Activated effector memory CD4-positive, alpha-beta T cell treated with Interleukin-2 at 50 U/mL for 16 hours (primary cell): Measurements from ENCODE around the gene FAM200A.
A peak's percentile ranks its signal among the peaks of the same experiment; 100 is the strongest.
"Not testable (repeated sequence)": the region's sequence is repeated elsewhere in the genome, so short reads cannot be mapped to it uniquely, and the experiment has no call there.

Experiments
- DNase-seq: peaks from one replicate; pipeline ENCODE4 v3.0.0-alpha.2; 2020

The FAM200A gene

GRCh38 chr7:99551767-99552463, at the start of gene FAM200A:
TSS of gene FAM200A (minus strand) at chr7:99552114. CDS start at chr7:99548407, 3,707 bp downstream.
- peak; percentile 74 for DNase-seq

DNA sequence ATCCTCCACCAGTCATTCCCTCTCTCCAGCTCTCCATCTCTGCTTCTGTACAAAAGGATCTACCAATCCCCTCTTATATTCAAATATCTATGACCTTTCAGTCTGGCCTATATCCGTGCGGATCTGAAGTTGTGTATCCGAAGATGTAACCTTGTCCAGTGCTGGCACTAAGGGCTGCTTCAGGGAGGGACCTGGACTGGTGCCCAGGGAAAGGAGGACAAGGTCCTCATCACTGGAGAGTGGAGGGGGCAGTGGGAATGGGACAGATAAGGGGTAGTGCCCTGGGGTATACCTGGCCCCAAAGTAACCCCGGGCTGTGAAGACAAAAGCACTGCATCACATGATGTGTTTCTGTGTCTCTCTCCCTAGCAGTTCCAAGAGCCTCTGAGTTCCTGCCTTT, 47.9 kb upstream of the FAM200A start:
- DNase-seq: no peak

- DNase-seq: no peak
These were observed 46.0 kb upstream of the FAM200A start, which contains the start of gene TMEM225B for GRCh38 chr7:99597762-99598501. TSS of gene TMEM225B (plus strand) at chr7:99598267. CDS start at chr7:99604389, 6,122 bp downstream.

DNA sequence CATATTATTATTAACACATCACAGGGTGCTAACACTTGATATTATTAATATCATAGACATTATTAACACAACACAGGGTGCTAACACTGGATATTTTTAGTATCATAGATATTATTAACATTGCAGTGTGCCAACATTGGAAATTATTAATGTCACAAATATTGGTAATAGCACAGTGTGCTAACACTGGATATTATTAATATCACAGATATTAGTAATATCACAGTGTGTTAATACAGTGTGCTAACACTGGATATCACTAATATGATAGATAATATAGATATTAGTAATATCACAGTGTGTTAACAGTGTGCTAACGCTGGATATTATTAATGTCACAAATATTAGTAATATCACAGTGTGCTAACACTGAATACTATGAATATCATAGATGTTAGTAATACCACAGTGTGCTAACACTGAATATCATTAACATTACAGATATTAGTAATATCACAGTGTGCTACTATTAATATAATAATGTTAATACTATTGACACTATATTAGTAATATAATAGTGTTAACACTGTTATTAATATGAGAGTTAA, 44.6 kb upstream of the FAM200A start:
- DNase-seq: no peak

DNA sequence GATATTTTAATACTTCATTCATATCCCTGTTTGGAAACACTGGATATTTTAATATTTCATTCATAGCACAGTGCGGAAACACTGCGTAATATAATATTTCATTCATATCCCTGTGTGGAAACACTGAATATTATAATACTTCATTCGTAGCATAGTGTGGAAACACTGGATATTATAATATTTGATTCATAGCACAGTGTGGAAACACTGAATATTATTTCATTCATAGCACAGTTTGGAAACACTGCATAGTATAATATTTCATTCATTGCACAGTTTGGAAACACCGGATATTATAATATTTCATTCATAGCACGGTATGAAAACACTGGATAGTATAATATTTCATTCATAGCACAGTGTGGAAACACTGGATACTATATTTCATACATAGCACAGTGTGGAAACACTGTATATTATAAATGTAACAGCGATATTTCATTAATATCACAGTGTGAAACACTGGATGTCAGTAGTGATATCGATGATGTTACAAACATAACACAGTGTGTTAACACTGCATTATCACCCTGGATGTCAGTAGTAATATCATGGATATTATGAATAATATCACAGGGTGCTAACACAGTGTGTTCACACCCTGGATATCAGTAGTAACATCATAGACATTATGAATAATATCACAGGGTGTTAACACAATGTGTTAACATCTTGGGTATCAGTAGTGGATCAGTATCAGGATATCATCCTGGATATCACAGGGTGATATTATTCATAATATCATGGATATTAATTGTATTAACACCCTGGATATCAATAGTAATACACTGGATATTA, 43.2 kb upstream of the FAM200A start:
- DNase-seq: no peak

DNA sequence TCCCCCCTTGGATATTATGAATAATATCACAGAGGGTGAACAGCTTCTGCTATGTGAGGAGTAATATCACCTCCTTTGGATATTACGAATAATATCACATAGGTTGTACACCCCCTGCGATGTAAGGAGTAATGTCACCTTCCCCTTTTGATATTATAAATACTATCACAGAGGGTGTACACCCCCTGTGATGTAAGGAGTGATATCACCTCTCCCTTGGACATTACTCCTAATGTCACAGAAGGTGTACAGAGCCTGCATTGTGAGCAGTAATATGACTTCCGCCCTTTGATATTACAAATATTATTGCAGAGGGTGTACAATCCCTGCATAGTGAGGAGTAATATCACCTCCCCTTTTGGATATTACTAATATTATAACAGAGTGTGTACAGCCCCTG, 37.0 kb upstream of the FAM200A start:
- no peak for DNase-seq

- DNase-seq: not testable (repeated sequence)
These were observed 28.9 kb upstream of the FAM200A start for GRCh38 chr7:99580778-99581332.

DNA sequence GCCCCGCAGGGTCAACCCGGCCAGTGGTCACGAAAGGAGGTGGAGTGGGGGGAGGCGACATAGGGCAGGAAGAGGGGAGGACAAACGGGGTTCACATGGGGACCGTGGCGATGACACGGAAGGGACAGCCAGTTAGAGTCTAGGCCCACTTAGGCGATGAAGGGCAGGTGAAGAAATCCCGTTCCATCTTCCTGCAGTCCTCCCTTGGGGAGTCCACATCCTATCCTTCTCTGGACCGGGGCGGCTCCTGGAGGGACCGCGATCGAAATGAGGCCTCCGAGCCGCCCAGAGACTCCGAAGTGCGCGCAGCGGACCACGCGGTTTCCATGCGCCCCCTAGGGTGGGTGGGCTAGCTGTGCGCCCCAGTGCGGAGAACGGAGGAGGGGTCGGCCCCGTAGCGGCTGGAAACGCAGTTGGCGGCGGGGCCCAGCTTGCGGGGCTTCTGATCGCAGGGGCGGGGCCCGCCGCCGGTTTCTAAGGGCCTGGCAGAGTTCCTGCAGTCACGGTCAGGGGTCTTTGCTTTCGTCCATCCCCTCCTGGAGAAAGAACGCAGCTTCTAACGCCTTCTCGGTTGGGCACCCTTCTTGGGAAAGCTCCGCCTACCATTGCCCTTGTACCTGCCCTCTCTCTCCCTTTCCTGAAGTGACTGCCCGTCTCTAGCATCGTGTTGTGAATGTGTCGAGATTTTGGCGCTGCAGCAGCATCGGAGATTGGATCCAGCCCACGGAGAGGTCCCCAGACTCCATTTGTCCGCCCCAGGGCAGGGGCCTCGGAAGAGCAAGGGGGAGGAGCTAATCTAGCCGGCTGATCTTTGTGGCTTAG, 28.3 kb upstream of the FAM200A start:
- peak; percentile 41 for DNase-seq

- DNase-seq: no peak
These were observed 27.5 kb upstream of the FAM200A start for GRCh38 chr7:99579281-99579955.

- no peak for DNase-seq
These were observed 24.3 kb upstream of the FAM200A start for GRCh38 chr7:99576251-99576650.

- DNase-seq: no peak
These were observed 21.3 kb upstream of the FAM200A start for GRCh38 chr7:99573257-99573656.

GRCh38 chr7:99571768-99572167, 19.9 kb upstream of the FAM200A start:
- no peak for DNase-seq

- DNase-seq: not testable (repeated sequence)
These were observed 16.9 kb upstream of the FAM200A start for GRCh38 chr7:99568770-99569169.

- no peak for DNase-seq
These were observed 11.7 kb upstream of the FAM200A start for GRCh38 chr7:99563650-99564049.

DNA sequence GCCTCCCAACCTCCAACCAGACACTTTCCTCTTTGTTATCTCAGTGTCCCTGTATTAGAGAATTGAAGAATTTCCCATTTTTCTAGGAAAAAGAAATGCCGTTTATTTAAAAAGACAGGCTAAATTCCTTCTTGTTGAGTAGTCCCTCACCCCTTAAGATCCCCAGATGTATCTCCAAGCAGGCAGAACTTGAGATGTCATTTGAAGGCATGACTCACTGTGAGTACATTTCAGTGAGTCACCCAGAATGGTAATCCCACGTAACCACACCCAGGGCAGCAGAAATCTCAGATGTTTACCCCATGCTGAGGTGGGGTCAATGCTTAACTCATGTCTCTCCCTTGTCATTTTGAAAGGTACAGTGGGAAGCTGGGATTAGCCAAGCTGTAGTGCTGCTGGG, 10.9 kb upstream of the FAM200A start:
- DNase-seq: no peak

DNA sequence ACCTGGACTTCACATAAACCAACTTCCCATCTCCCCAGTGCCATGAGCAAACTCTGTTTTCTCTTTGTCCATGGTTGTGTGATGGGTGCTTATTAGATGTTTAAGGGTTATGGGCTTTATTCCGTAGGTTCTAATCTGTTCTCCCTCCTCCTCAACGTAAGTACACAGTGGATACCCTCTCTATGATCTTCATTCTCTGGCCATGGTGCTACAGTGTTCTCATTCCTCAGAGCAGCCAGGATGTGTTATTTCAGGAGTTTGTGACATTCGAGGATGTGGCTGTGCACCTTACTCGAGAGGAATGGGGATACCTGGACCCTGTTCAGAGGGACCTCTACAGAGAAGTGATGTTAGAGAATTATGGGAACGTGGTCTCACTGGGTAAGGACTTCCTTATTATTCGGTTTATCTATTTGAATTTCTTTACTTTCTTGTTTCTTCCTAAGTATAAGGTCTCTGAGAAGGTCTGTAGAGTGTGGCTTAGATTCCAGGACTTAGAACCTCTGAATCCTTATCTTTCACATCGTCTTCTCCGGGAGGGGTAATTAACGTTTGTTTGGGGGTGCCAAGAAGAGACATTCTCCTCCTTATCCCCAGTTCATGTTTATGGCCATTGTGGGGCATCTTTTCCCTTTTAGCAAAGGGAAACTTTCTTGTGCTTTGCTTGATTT, 10.3 kb upstream of the FAM200A start:
- no peak for DNase-seq

GRCh38 chr7:99561737-99562051, 9.8 kb upstream of the FAM200A start:
- no peak for DNase-seq

- DNase-seq: no peak
These were observed 9.2 kb upstream of the FAM200A start for GRCh38 chr7:99560834-99561736.

- no peak for DNase-seq
These were observed 7.4 kb upstream of the FAM200A start for GRCh38 chr7:99559175-99559915.
